Activated T-cell treated with anti-CD3 and anti-CD28 coated beads, Interleukin-2, amount 50 U/mL, for 24 hours (primary cell): Measurements from ENCODE around the gene DGKI.

Source experiments
- DNase-seq: peaks from one replicate; pipeline ENCODE4 v3.0.0-alpha.2; 2020
- H3K27ac Mint-ChIP-seq: 2 replicates; pipeline ENCODE4 v1.8.0; 2020; ENCODE audit warnings: mild to moderate bottlenecking, mixed read lengths
- H3K27me3 Mint-ChIP-seq: 2 replicates; pipeline ENCODE4 v1.8.0; 2020; ENCODE audit warnings: mixed read lengths
- H3K36me3 Mint-ChIP-seq: 2 replicates; pipeline ENCODE4 v1.8.0; 2020; ENCODE audit warnings: low read depth, mixed read lengths
- H3K4me1 Mint-ChIP-seq: 2 replicates; pipeline ENCODE4 v1.8.0; 2020; ENCODE audit warnings: low read depth, mixed read lengths
- H3K4me3 Mint-ChIP-seq: 2 replicates; pipeline ENCODE4 v1.8.0; 2020; ENCODE audit warnings: mild to moderate bottlenecking, moderate library complexity, mixed read lengths
- H3K9me3 Mint-ChIP-seq: 2 replicates; pipeline ENCODE4 v1.8.0; 2020; ENCODE audit warnings: mixed read lengths

DGKI gene

DNA sequence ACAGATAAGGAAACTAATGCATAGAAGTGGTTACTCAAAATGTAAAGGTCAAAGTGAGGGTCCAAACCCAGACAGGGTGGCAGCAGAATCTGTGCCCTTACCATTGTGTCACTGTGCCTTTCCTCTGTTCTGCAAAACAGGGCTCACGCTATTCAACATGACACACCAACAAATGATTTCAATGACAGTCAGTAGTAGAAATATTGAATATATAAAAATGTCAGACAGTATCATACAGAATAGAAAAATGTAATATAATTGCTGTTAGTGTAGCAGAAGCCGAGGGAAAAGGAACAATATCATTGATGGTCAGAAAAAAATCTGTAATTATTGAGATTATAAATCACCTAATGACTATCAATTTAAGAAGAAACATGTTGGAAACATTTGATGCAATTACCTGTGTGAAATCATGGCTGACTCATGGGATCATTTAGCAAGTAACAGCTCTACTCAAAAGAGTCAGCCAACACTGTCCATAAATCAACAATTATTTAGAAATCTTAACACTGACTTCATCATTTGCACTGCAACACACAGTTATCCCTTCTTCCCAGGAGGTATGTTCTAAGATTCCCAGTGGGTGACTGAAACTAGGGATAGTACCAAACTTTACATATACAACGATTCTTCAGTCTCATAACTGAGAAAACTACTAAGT lies 198.7 kb downstream of the DGKI start:
- Mint-ChIP-seq H3K4me3 (no peak overlapping the region), H3K27ac (no peak overlapping the region)

DNA sequence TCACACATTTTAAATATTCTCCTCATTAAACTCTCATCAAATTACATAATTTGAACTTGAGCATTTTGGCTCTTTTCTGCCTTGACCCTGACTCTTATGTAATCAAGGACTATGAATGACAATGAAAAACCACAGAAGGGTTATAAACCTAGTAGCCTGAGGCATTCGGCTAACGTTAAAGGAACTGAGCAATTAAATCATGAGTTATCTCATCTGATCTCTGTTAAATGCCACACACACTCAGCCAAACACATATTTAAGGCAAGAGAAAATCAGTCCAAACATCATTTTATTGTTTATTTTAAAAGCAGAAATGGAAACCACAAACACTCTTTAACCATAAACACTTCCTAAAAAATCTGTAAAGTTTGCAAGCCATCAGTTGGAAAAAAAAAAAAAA lies 204.3 kb downstream of the DGKI start:
- no peaks in the 10 kb centered on the region for H3K36me3 Mint-ChIP-seq
- peaks cover 16% of the 10 kb centered on the region for H3K27me3 Mint-ChIP-seq
- no peak for DNase-seq
- H3K9me3 Mint-ChIP-seq: no peaks in the 10 kb centered on the region
- H3K4me3 Mint-ChIP-seq: no peak overlapping the region
- no peaks in the 10 kb centered on the region for H3K4me1 Mint-ChIP-seq
- no peak overlapping the region for H3K27ac Mint-ChIP-seq

More for the DNA sequence above, 198.7 kb downstream of the DGKI start:
- Mint-ChIP-seq H3K4me1 (no peaks in the 10 kb centered on the region), H3K9me3 (no peaks in the 10 kb centered on the region), H3K36me3 (no peaks in the 10 kb centered on the region), H3K27me3 (peaks cover 6% of the 10 kb centered on the region)
- no peak for DNase-seq

- H3K4me3 Mint-ChIP-seq: no peak overlapping the region
- H3K27ac Mint-ChIP-seq: no peak overlapping the region
- H3K27me3 Mint-ChIP-seq: peaks cover 16% of the 10 kb centered on the region
- no peaks in the 10 kb centered on the region for H3K36me3 Mint-ChIP-seq
- DNase-seq: no peak
- no peaks in the 10 kb centered on the region for H3K4me1 Mint-ChIP-seq
- H3K9me3 Mint-ChIP-seq: no peaks in the 10 kb centered on the region
Measured at GRCh38 chr7:137642031-137642430, 204.7 kb downstream of the DGKI start.

- Mint-ChIP-seq H3K27ac (no peak overlapping the region), H3K4me1 (no peaks in the 10 kb centered on the region)
- no peak for DNase-seq
Measured at GRCh38 chr7:137636376-137636775, 210.4 kb downstream of the DGKI start.

DNA sequence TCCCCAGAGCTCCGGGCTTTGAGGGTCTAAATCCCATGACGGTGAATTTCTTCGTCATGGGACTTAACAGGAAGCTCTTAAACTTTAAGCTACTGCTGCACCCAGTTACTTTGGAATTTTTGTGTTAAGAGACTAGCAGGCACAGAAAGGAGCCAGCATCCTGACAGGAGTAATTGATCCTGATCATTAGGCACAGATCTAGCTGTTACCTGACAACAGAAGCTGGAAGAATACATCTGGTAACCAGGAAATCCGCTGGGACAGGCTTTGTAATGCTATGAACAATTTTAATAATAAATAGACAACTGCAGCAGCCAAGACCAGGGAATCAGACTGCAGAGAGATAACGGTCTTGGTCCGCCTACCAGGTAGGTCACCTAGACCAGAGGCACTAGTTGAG lies 210.9 kb downstream of the DGKI start:
- H3K27ac Mint-ChIP-seq: no peak overlapping the region
- H3K27me3 Mint-ChIP-seq: no peaks in the 10 kb centered on the region
- H3K9me3 Mint-ChIP-seq: no peaks in the 10 kb centered on the region
- H3K4me1 Mint-ChIP-seq: no peaks in the 10 kb centered on the region
- no peak for DNase-seq
- H3K36me3 Mint-ChIP-seq: no peaks in the 10 kb centered on the region
- no peak overlapping the region for H3K4me3 Mint-ChIP-seq

More at GRCh38 chr7:137636376-137636775, 210.4 kb downstream of the DGKI start:
- peaks cover 3% of the 10 kb centered on the region for H3K27me3 Mint-ChIP-seq
- H3K9me3 Mint-ChIP-seq: no peaks in the 10 kb centered on the region
- no peak overlapping the region for H3K4me3 Mint-ChIP-seq
- H3K36me3 Mint-ChIP-seq: no peaks in the 10 kb centered on the region

- peaks cover 3% of the 10 kb centered on the region for H3K27me3 Mint-ChIP-seq
- H3K27ac Mint-ChIP-seq: no peak overlapping the region
- no peaks in the 10 kb centered on the region for H3K4me1 Mint-ChIP-seq
- no peaks in the 10 kb centered on the region for H3K9me3 Mint-ChIP-seq
- no peak overlapping the region for H3K4me3 Mint-ChIP-seq
- no peak for DNase-seq
- no peaks in the 10 kb centered on the region for H3K36me3 Mint-ChIP-seq
Measured at GRCh38 chr7:137635132-137635531, 211.6 kb downstream of the DGKI start.

- DNase-seq: no peak
- H3K9me3 Mint-ChIP-seq: no peaks in the 10 kb centered on the region
- no peaks in the 10 kb centered on the region for H3K36me3 Mint-ChIP-seq
- no peak overlapping the region for H3K27ac Mint-ChIP-seq
- no peak overlapping the region for H3K4me3 Mint-ChIP-seq
- peaks cover 3% of the 10 kb centered on the region for H3K27me3 Mint-ChIP-seq
- H3K4me1 Mint-ChIP-seq: no peaks in the 10 kb centered on the region
Measured at GRCh38 chr7:137634356-137634755, 212.4 kb downstream of the DGKI start.

- Mint-ChIP-seq H3K4me3 (no peak overlapping the region), H3K4me1 (no peaks in the 10 kb centered on the region), H3K36me3 (no peaks in the 10 kb centered on the region), H3K9me3 (no peaks in the 10 kb centered on the region), H3K27me3 (peaks cover 7% of the 10 kb centered on the region), H3K27ac (no peak overlapping the region)
- no peak for DNase-seq
Measured at GRCh38 chr7:137633133-137633532, 213.6 kb downstream of the DGKI start.

DNA sequence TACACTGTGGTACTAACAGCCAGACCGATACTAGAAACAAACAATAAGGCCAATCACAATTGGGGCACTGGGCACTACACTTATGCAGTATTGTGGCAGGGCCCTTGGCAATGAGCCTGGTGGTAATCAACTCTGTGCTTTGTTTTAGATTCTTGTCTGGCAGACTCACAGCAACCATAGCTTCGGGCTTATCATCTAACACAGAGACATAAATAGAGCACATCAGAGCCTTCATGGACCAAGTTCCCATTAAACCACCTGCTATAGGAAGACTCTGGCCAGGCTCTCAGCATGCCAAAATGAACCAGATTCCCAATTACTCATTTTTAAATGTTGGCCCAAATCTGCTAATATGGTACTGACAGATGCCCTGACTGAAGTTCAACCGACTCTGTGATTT lies 218.6 kb downstream of the DGKI start:
- H3K27ac Mint-ChIP-seq: no peak overlapping the region
- no peaks in the 10 kb centered on the region for H3K36me3 Mint-ChIP-seq
- peaks cover 23% of the 10 kb centered on the region for H3K27me3 Mint-ChIP-seq
- no peaks in the 10 kb centered on the region for H3K9me3 Mint-ChIP-seq
- DNase-seq: no peak
- no peak overlapping the region for H3K4me3 Mint-ChIP-seq
- H3K4me1 Mint-ChIP-seq: no peaks in the 10 kb centered on the region

DNA sequence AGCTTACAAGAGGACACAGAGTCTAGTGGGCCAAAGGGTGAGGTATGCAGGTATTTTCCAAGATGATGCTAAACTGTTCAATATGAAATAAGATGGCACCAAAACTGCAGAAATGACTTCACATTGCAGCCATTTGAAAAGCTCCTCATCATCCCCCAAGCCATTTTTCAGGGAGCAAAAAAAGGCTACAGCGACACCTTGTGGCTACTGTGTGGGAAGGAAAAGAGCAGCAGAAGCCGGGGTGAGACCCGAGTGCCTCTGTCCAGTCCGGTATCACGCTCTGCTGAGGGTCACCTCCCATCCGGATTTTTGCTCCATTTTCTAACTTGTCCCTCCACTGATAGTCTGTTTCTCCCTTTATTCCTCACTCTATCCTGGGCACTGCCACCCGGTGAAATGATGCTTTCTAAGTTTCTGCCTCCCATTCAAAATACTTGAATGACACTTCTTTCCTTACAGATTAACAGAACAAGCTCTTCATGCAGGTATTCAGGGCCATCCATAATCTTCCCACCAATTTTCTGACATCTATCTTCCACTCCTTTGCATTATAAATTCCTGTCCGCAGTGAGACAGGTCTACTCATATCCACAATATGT lies 220.2 kb downstream of the DGKI start:
- H3K9me3 Mint-ChIP-seq: no peaks in the 10 kb centered on the region
- H3K36me3 Mint-ChIP-seq: no peaks in the 10 kb centered on the region
- peaks cover 23% of the 10 kb centered on the region for H3K27me3 Mint-ChIP-seq
- no peak overlapping the region for H3K4me3 Mint-ChIP-seq
- H3K4me1 Mint-ChIP-seq: no peaks in the 10 kb centered on the region
- no peak overlapping the region for H3K27ac Mint-ChIP-seq
- no peak for DNase-seq

DNA sequence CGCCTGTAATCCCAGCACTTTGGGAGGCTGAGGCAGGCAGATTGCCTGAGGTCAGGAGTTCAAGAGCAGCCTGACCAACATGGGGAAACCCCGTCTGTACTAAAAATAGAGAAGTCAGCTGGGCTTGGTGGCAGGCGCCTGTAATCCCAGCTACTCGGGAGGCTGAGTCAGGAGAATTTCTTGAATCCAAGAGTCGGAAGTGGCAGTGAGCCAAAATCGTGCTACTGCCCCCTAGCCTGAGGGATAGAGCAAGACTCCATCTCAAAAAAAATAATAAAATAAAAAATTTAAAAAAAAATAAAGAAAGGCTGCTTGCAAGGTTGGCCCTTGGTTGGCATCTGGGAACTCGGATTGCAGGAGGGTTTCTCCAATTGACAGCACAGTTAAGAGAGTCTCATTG lies 221.6 kb downstream of the DGKI start:
- no peaks in the 10 kb centered on the region for H3K4me1 Mint-ChIP-seq
- DNase-seq: no peak
- H3K27ac Mint-ChIP-seq: no peak overlapping the region
- H3K4me3 Mint-ChIP-seq: no peak overlapping the region
- H3K9me3 Mint-ChIP-seq: no peaks in the 10 kb centered on the region
- peaks cover 21% of the 10 kb centered on the region for H3K27me3 Mint-ChIP-seq
- no peaks in the 10 kb centered on the region for H3K36me3 Mint-ChIP-seq

GRCh38 chr7:137619181-137619580 lies 227.6 kb downstream of the DGKI start:
- Mint-ChIP-seq H3K36me3 (no peaks in the 10 kb centered on the region), H3K4me1 (no peaks in the 10 kb centered on the region), H3K9me3 (no peaks in the 10 kb centered on the region), H3K27ac (no peak overlapping the region), H3K4me3 (no peak overlapping the region), H3K27me3 (peaks cover 4% of the 10 kb centered on the region)
- no peak for DNase-seq

DNA sequence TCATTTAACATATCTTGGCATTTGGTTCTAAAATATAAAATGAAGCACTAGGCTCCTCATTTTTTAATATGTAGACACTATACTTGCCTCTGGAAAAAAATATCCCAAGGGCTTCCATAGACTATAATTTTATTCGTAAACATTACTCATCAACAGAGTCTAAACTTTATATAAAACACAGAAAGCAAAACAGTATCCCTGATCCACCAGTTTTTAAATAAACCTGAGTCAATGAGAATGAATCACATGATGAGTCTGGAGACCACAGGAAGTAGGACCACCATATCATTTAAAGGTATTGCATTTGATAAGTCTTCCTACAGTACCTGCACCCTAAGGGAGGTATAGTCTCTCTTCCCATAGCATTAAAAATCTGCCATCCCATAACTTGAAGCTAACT lies 228.0 kb downstream of the DGKI start:
- Mint-ChIP-seq H3K4me3 (no peak overlapping the region), H3K27me3 (peaks cover 4% of the 10 kb centered on the region), H3K27ac (no peak overlapping the region), H3K9me3 (no peaks in the 10 kb centered on the region), H3K4me1 (no peaks in the 10 kb centered on the region), H3K36me3 (no peaks in the 10 kb centered on the region)
- no peak for DNase-seq

- no peaks in the 10 kb centered on the region for H3K4me1 Mint-ChIP-seq
- H3K27ac Mint-ChIP-seq: no peak overlapping the region
- DNase-seq: no peak
- H3K4me3 Mint-ChIP-seq: no peak overlapping the region
- H3K36me3 Mint-ChIP-seq: no peaks in the 10 kb centered on the region
- no peaks in the 10 kb centered on the region for H3K9me3 Mint-ChIP-seq
- H3K27me3 Mint-ChIP-seq: peaks cover 15% of the 10 kb centered on the region
Measured at GRCh38 chr7:137613006-137613525, 233.7 kb downstream of the DGKI start.

GRCh38 chr7:137611606-137612005 lies 235.2 kb downstream of the DGKI start:
- Mint-ChIP-seq H3K27me3 (peaks cover 18% of the 10 kb centered on the region), H3K9me3 (no peaks in the 10 kb centered on the region), H3K27ac (no peak overlapping the region), H3K4me3 (no peak overlapping the region), H3K36me3 (no peaks in the 10 kb centered on the region), H3K4me1 (no peaks in the 10 kb centered on the region)
- DNase-seq: no peak
